H1 (cell line): Measurements from ENCODE around the gene TAS2R50.

Experiments
- CBX5 ChIP-seq: fragments of 300-800, 300-1000 bp; sonication (generic); IDR thresholded peaks from 2 replicates; pipeline ENCODE4 v1.7.1; 2016; ENCODE audit warnings: antibody characterized with exemption, low read length, low read depth
- JUND ChIP-seq: IDR thresholded peaks from 2 replicates; pipeline ENCODE4 v1.6.1; 2011; ENCODE audit warnings: mild to moderate bottlenecking, improper control_type of control experiment, low read length
- POLR2A ChIP-seq, 2 experiments: IDR thresholded peaks; 1 replicate in 1 of 2; 2 replicates in 1 of 2; pipeline ENCODE4 v1.6.1; 2011; ENCODE audit warnings: low read depth in 2 of 2, low read length in 2 of 2, mild to moderate bottlenecking in 2 of 2; ENCODE audit errors: control extremely low read depth in 1 of 2
- POLR2AphosphoS5 ChIP-seq: IDR thresholded peaks from 2 replicates; pipeline ENCODE4 v1.6.1; 2011; ENCODE audit warnings: low read depth, low read length
- SP1 ChIP-seq: IDR thresholded peaks from 2 replicates; pipeline ENCODE4 v1.6.1; 2011; ENCODE audit warnings: low read depth, low read length
- TAF1 ChIP-seq: IDR thresholded peaks from 2 replicates; pipeline ENCODE4 v1.6.1; 2011; ENCODE audit warnings: mild to moderate bottlenecking, low read depth, low read length
- TBP ChIP-seq: IDR thresholded peaks from 2 replicates; pipeline ENCODE4 v1.6.1; 2011; ENCODE audit warnings: low read depth, low read length, improper control_type of control experiment
- TF ChIP-seq, protein P1 (sequence below), 3 experiments: IDR thresholded peaks; 1 replicate in 2 of 3; 2 replicates in 1 of 3; pipeline versions ENCODE4 v1.5.1 to v1.6.1; 2011; ENCODE audit warnings: low read length in 3 of 3, mild to moderate bottlenecking in 3 of 3, inconsistent platforms in 2 of 3, low read depth in 1 of 3, moderate library complexity in 1 of 3; ENCODE audit not compliant: insufficient read depth in 1 of 3; ENCODE audit errors: control extremely low read depth in 1 of 3
- TF ChIP-seq, protein P2 (sequence below): IDR thresholded peaks from 2 replicates; pipeline ENCODE4 v1.6.1; 2011; ENCODE audit warnings: low read length, improper control_type of control experiment

DNA sequence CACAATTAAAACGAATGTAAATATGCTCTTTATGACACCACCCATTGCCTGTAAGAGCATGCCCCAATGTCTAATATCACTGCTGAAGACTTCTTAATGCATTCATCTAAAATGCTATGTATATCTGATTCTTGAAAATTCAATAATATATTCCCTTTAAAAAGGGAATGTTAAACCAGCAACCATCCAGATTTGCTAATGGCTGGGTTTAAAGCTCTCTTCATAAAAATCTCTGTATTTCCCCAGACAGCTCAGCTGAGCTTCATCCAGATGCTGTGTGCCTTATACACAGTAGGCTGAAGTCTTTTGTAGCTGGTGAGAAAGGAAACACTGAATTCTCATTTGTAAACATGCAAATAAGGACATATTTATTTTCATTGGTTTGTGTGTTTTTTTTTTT, 47.5 kb downstream of the TAS2R50 start, which contains the start of gene TAS2R14:
- TF ChIP-seq, protein P1, sequence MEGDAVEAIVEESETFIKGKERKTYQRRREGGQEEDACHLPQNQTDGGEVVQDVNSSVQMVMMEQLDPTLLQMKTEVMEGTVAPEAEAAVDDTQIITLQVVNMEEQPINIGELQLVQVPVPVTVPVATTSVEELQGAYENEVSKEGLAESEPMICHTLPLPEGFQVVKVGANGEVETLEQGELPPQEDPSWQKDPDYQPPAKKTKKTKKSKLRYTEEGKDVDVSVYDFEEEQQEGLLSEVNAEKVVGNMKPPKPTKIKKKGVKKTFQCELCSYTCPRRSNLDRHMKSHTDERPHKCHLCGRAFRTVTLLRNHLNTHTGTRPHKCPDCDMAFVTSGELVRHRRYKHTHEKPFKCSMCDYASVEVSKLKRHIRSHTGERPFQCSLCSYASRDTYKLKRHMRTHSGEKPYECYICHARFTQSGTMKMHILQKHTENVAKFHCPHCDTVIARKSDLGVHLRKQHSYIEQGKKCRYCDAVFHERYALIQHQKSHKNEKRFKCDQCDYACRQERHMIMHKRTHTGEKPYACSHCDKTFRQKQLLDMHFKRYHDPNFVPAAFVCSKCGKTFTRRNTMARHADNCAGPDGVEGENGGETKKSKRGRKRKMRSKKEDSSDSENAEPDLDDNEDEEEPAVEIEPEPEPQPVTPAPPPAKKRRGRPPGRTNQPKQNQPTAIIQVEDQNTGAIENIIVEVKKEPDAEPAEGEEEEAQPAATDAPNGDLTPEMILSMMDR (IDR thresholded peaks at IDR 0.05; ENCODE audit: control extremely low read depth in 1 of 3, insufficient read depth in 1 of 3, low read depth in 1 of 3, low read length in 3 of 3) = no peak
- no peak for TF ChIP-seq POLR2A (IDR thresholded peaks at IDR 0.05; ENCODE audit: control extremely low read depth in 1 of 2, low read depth in 2 of 2, low read length in 2 of 2)
- no peak for TF ChIP-seq JUND
- no peak for TF ChIP-seq POLR2AphosphoS5
- TF ChIP-seq, protein P2, sequence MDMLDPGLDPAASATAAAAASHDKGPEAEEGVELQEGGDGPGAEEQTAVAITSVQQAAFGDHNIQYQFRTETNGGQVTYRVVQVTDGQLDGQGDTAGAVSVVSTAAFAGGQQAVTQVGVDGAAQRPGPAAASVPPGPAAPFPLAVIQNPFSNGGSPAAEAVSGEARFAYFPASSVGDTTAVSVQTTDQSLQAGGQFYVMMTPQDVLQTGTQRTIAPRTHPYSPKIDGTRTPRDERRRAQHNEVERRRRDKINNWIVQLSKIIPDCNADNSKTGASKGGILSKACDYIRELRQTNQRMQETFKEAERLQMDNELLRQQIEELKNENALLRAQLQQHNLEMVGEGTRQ = no peak
- TF ChIP-seq TAF1 = no peak
- TF ChIP-seq CBX5 = no peak
- TF ChIP-seq SP1 = no peak
- no peak for TF ChIP-seq TBP
